NK-92 (cell line): ENCODE data around the gene ARRB1.
"Not testable (repeated sequence)": the region's sequence is repeated elsewhere in the genome, so short reads cannot be mapped to it uniquely, and the experiment has no call there.

Experiments used
- DNase-seq: peaks from one replicate; lab custom pipeline; 2025; ENCODE audit not compliant: unreplicated experiment; lab: John Stamatoyannopoulos, UW

ARRB1 gene

DNA sequence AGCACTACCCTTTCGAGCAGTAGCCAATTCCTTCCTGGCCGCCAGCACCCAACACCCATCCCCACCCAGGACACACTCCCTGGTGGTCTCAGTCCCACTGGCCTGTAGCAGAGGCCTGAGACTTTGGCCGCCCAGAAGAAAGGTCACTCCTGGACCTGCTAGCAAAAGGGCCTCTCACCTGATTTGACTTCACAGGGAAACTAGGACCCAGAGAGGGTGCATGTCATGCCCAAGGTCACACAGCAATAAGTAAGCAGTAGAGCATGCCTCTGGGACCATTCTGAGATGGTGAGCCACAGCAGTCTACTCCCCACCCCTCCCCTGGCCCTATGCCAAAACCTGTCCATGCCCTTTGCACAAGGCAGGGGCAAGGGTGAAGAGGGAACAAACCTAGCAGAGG, 7.3 kb downstream of the ARRB1 start:
- DNase-seq = no peak

GRCh38 chr11:75342966-75343870, 8.2 kb downstream of the ARRB1 start:
- DNase-seq = no peak

DNA sequence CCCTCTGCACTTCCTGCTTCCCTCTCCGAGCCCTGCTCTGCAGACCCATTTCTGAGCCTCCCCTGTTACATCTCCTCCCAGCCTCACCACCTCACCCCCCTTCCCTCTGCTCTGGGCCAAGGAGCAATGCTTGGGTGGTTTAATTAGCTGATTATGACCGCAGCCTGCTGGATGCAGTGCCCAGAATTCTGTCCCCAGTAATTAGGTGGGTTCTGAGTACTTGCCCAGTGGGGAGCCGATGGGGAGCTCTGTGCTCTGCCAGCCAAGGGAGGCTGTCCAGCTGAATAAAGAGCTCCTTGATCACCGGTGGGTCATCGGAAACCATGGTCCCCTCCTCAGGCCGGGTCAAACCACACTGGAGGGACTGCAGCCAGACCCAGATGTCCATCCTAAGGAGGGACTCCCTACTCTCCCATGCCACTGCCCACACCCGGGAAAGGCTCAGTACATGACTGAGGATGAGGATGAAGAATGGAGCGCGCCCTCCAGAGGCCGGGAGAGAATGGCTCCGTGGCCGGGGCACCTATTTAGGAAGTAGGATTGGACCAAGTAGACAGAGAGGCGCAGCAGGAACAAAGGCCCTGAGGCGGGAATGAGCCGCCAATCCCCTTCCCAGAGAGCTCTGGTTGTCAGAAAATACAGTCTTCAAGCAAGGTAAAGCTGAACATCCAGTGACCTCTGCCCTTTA, 9.1 kb downstream of the ARRB1 start:
- no peak for DNase-seq

DNA sequence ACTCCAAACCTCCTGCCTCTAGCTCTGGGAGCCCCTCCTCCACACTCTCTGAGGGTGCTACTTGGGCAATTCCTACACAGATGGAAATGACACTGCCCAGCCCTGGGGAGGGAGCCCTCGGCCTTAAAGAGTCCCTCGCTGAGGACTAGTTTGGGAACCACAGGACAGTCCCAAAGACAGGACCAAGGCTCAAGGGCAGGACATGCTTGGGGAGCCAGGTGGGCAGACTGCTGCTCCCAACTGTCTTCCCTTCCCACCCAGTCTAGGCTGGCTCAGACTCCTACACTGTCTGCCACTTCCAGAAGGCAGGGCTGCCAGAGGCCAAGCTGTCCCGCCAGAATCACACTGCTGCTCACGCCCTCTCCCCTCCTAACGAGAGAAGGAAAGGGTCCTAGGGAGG, 9.8 kb downstream of the ARRB1 start:
- no peak for DNase-seq

GRCh38 chr11:75339685-75340409, 11.6 kb downstream of the ARRB1 start:
- no peak for DNase-seq

GRCh38 chr11:75338516-75339208, 12.8 kb downstream of the ARRB1 start:
- no peak for DNase-seq

- DNase-seq = no peak
Observed at GRCh38 chr11:75337195-75337654, 14.2 kb downstream of the ARRB1 start.

DNA sequence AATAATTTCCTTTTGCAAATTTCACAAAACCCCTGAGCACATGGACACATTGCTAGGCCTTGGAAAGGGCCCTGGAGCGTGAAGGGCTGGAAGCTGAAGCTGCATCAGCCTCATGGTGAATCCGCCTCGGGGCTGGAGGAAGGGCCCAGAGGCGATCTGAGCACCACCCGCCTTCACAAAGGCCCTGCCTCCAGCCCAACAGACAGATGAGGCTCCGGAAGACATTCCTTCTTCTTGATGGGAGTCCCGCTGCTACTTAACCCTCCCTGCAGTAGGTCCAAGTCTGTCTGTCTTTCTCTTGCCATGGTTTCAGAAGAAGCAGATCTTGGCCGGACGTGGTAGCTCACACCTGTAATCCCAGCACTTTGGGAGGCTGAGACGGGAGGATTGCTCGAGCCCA, 16.5 kb downstream of the ARRB1 start:
- no peak for DNase-seq

DNA sequence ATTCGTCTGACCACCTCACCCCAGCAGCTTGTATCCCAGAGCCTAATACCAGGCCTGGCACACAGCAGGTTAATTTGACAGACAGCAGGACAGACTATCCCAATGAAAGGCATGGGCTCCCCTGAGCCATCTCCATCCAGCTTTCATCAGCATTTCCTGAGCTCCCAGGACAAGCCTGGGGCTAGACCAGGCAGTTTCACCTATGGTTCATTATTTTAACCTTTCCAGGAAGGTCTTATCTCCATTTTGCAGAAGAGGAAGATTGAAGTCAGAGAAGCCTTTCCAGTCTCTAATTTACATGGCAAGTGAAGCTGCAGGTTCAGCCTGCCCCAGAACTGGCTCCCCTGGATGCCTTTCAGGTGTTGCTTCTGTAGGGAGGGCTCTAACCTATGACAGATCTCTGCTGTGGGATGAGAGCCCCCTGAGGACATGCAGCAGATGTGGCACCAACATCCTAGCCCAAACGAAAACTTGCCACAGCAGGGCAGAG, 17.0 kb downstream of the ARRB1 start:
- no peak for DNase-seq

DNA sequence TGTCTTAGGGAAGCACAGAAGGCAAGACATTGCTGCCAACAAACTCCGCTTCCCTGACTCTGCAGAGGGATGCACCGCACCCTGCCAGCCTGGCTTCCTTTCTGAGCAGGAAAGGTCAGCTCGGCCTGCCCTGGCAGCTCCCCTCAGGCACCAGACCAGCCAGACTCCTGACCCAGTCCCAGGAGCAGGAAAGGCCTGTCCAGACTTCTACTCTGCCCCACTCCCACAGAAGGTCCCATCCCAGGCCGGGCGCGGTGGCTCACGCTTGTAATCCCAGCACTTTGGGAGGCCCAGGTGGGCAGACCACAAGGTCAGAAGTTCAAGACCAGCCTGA, 17.7 kb downstream of the ARRB1 start:
- no peak for DNase-seq

DNA sequence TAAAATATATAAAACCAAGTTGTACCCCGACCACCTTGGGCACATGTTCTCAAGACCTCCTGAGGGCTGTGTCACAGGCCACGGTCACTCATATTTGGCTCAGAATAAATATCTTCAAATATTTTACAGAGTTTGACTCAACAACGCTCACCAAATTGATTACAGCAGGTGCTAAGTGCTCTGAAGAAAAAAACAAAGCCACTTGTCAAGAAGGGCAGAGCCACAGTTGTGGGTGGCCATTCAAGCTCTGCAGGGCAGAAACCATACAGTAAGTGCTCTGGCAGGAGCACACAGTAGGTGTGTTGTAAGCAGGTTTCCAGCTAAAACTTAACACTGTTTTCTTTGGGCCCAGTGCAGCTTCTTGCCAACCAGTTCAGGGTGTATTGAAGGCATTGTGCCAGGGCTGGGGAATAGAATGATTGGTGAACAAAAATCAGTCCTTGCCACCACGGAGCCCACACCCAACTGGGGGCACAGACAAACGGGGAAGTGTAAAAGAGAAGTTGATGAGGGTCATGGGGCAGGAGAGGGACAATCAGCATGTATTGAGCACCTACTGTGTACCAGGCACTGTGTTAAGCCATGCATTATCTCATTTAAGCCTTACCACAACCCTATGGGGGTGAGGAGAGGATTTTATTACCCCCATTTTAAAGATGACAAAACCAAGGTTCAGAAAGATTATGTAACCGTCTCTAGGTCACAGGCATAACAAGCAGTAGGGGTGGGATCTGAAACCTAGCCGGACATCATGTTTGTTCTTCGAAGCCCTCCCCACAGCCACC, 18.2 kb downstream of the ARRB1 start:
- no peak for DNase-seq

DNA sequence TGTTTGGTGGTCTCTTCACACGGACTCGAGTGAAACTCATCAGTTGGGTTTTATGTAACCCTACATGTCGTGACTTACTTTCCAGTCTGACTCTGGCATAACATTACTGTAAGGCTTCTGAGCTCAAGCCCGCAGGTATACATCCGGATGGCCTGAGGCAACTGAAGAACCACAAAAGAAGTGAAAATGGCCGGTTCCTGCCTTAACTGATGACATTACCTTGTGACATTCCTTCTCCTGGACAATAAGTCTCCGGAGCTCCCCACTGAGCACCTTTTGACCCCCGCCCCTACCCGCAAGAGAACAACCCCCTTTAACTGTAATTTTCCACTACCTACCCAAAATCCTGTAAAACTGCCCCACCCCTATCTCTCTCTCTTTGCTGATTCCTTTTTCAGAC, 19.7 kb downstream of the ARRB1 start:
- DNase-seq = not testable (repeated sequence)

DNA sequence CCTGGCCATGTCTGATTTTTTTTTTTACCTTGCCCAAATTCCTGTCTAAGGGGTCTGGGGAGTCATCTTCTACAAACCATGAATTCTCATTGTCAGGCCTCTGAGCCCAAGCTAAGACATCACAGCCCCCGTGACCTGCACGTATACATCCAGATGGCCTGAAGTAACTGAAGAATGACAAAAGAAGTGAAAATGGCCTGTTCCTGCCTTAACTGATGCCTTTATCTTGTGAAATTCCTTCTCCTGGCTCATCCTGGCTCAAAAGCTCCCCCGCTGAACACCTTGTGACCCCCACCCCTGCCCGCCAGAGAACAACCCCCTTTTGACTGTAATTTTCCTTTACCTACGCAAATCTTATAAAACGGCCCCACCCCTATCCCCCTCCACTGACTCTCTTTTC, 20.2 kb downstream of the ARRB1 start:
- DNase-seq = not testable (repeated sequence)

GRCh38 chr11:75330886-75331285, 20.6 kb downstream of the ARRB1 start:
- not testable (repeated sequence) for DNase-seq

DNA sequence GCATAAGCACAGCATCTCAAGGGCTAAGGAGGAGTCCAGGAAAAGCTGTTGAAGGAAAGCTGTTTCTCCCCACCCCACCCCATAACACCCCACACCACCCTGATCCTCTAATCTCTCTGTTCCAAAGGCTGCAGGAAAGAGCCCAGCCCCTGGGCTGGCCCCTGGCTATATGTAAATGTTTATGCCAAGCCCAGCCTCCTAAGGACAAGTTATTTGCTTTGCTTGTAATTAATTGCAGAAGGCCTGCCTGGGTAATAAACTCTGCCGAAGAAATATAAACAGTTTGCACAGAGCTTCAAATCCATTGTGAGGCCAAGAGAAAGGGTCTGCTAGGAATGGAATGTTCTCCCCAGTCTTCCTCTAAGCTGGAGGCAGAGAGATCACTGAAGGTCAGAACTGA, 21.2 kb downstream of the ARRB1 start:
- no peak for DNase-seq

DNA sequence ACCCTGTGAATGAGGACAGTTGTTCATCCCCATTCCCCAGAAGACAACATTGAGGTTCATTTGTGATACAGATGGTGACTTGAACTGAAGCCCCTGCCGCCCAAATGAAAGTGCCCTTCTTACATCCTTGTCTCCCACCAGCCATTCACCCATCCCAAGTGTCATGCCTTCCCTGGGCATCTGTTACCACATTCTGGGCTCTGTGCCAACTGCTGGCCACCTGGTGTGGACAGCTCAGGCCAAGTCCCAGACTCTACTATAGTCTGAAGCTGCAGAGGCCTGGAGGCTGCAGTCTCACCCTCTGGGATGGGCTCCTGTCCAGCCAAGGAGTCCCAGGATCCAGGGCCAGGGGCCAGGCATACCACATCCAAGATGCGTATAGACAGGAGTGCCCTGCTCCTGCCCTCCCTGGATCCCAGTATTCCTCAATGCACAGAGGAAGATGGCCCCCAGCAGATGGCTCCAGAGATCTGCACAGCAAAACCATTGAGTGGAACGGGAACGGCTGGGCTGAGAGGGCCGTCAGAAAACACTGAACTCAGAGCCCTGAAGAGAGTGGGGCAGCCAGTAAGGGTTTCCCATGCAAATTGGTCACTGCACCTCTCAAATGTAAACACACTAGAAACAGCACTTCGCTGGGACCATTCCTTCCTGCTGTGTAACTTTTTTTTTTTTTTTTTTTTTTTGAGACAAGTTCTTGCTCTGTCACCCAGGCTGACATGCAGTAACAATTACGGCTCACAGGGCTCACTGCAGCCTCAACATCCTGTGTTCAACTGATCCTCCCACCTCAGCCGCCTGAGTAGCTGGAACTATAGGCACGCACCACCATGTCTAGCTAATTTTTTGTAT, 22.8 kb downstream of the ARRB1 start:
- no peak for DNase-seq

DNA sequence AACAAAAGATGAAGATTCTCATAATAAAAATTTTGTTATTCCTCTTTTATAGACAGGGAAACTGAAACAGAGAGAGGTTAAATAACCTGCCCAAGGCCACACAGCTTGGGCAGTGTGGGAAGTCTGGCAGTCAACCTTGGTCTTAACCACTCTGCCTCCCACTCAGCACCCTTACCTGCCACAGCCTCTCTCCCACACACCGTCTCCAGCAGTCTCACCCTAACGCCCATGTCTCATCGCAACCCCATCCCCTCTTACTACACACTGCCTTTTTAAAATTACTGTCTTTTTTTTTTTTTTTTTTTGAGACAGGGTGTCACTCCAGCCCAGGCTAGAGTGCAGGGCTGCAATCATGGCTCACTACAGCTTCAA, 25.0 kb downstream of the ARRB1 start:
- no peak for DNase-seq

DNA sequence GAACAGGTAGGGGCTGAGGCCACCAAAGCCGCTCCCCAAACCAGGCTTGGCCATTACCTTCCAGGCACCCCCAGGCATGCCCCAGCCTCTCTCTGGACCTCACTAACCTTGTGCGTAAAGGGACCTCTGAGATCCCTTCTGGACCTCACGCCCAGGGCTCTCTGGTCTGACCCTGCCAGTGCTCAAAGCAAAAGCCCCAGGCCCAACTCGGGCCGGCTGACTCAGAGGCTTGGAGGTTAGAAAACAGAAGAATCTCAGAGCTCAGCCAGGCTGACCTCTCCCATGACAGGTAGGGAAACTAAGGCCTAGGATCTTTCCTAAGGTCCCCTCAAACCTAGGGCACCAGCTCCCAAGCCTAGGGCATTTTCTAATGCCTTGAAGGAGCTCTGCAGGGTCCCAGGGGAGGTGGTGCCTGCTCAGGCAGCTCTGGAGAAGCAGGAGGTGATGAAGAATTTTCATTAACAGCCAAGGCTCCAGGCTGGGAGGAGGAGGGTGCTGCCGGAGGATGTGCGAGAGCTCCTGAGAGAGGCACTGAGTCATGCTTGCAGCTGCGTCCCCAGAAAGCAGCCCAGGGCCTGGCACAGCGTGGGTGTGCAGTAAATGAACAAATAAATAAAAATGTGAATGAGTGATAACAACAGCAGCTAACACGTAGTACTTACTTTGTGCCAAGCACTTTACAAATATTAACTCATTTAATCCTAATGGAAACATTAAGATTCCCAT, 25.6 kb downstream of the ARRB1 start:
- DNase-seq = no peak

DNA sequence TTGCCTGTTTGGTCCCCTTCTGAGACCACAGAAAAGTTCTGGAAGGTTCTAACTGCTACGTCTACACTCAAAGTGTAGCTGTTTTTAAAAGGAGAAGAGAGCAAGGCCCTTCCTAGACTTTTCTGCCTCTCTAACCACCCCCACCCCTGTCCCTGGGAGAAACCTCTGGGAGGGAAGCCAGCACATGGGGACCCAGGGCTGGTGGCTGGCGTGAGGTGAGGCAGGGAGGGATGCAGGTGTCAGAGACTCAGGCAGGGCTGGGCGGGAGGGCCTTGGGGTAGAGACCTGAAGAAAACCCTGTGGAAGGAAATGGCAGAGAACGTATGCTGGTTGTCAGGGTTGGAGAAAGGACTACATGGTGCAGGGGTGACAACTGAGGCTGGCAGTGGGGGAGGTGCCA, 26.7 kb downstream of the ARRB1 start:
- no peak for DNase-seq
